GM13977 (cell line): ENCODE results near the gene MYH3.
A peak's percentile ranks its signal among the peaks of the same experiment; 100 is the strongest.
"Not testable (repeated sequence)": the region's sequence is repeated elsewhere in the genome, so short reads cannot be mapped to it uniquely, and the experiment has no call there.

ENCODE experiments used
- DNase-seq: peaks from one replicate; pipeline ENCODE4 v3.0.0; 2012; ENCODE audit warnings: low spot score
- CTCF ChIP-seq: IDR thresholded peaks from 2 replicates; pipeline ENCODE4 v1.5.1; 2012; ENCODE audit warnings: mild to moderate bottlenecking, control low read depth; ENCODE audit not compliant: insufficient read depth; ENCODE audit errors: extremely low read depth, missing control alignments
- in situ Hi-C: fragments of 300-500 bp; cut with MboI; formaldehyde crosslinking; loops from one replicate; pipeline ENCODE4 v1.12.0; 2022; ENCODE audit warnings: low sequenced_read_pairs, low pct_unique_long_range_greater_than_20kb, mixed read lengths, inconsistent platforms; ENCODE audit not compliant: unreplicated experiment

MYH3 gene

DNA sequence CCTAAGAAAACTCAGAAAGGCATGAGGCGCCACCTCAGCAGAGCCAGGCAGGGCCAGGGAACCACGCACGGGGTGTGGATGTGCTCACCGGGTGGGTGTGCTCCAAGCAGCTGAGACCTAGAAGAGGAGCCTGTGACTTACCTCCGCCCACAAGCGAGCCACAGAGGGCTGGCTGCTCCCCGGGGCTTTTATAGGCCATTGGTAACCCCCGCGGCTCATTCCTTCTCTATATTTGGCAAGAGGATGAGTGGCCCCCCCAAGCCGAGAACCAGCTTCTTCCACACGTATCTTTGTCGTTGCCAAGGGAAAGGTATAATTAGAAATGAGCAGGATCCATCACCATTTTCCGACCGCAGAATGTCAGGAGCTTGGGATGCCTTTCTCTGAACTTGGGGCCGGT lies at the start of gene MYH3:
Gene MYH3 (minus strand): TSS at position 162 of the 400 bp plus-strand sequence. CDS start 2,245 bp downstream, outside the sequence.
- DNase-seq = no peak
- in situ Hi-C loops = loop anchor here (10.0 kb wide), 1 partner anchor 188 kb away; no protein-coding TSS in a partner anchor
- TF ChIP-seq CTCF = no peak

DNA sequence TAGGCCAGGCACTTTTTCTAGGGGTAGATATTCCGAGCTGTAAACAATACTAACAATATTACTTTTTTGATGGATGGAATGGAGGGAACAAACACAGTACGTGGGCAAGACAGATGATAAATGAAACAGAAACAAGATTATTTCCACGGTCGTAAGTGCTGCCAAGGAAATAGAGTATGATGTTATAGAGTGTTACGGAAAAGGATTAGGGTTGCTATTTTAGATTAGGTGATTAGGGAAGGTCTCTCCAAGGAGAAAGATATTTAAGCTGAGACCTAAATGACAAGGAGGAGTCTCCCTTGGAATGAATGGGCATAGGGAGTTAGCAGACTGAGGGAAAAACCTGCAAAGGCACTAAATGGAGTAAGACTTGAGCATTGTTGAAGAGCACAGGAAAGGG lies 48.6 kb upstream of the MYH3 start:
- no peak for TF ChIP-seq CTCF

DNA sequence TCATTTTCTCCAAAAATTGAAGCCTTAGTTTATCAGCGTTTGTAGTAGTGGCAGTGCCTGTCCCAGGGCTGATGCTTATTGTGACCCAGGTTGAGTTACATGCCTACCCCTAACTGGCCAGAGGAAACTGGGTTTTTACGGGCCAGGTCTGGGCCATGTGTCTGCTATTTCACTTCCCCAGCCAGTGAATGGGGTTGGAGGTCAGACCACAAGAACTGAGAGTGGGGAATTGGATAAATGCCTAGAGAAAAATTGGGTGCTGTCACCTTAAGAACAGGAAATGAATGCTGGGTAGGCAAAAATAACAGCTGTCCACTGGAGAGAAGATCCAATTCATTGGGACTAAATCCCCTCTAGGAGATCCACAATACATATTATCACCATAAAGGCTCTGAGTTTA lies 45.5 kb upstream of the MYH3 start:
- in situ Hi-C loops = no loop called here
- DNase-seq = no peak
- TF ChIP-seq CTCF = no peak

More for the DNA sequence above, 48.6 kb upstream of the MYH3 start:
- no peak for DNase-seq
- in situ Hi-C loops = no loop called here

GRCh38 chr17:10699856-10700255 lies 42.7 kb upstream of the MYH3 start:
- in situ Hi-C loops = no loop called here
- DNase-seq = no peak
- TF ChIP-seq CTCF = no peak

- TF ChIP-seq CTCF = no peak
- in situ Hi-C loops = no loop called here
- peak; percentile 25 for DNase-seq
Measured at GRCh38 chr17:10698096-10698818, 41.1 kb upstream of the MYH3 start.

DNA sequence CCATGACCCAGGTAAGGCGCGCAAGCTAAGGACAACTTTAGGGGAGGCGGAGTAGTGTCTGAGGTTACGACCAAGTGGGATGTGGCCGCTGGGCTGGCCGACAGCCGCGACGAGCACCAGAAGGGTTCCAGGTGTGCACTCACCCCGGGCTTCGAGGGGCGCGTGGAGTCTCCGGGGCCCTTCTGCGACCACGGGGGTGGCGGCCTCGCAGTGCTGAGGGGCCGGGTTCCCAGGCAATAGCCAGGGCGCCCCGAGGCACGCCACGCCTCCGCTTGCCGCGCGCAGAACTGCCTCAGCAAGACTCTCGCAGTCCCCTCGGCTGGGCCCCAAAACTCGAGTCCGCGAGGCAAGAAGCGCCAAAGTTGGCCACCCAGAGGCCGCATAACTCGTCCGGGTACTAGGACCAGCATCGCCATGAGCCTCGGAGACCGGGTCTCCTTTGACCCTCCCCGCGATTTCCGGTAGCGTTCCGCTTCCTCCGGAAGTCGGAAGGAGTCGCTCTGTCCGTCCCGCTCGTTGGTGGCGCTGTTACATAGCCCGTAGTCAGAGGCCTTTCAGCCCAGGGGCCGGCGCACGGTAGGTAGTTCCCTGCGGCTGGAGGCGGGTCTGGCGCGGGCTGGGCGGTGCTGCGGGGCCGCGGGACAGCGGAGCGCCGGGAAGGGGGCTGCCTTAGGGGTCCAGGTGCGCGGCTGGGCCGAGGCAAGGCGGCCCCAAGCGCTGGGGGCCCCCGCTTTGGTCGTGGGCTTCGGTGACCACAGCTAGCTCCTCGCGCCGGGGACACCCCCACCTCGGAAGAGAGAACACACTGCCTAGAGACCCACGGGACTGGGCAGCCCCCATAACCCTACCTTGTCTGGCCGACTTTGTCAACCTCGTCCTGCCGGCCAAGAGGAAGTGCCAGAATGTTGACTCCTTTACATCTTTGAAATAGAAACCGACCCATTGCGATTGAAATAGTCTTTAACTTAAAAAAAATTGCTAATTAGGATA lies 40.3 kb upstream of the MYH3 start, which contains the start of the genes ADPRM and SCO1:
Gene ADPRM (plus strand): TSS at position 503 of the 990 bp plus-strand sequence. CDS start 7,333 bp downstream, outside the sequence.
Gene SCO1 (minus strand): TSS at position 442 of the 990 bp plus-strand sequence. CDS start 26 bp downstream, at position 416.
- peak; percentile 95 for DNase-seq
- in situ Hi-C loops = no loop called here
- TF ChIP-seq CTCF = peak; percentile 43

GRCh38 chr17:10695875-10696407 lies 38.8 kb upstream of the MYH3 start:
- in situ Hi-C loops, DNase-seq: not testable (repeated sequence)
